Muscle of leg (tissue), 11 donors: ENCODE results near the gene TFAP2E. TPM values are rescaled to one million over a fixed set of nuclear protein-coding genes. Genes with fewer than 3 reads are reported as not detected.

Experiments used
- DNase-seq: peaks from one replicate; pipeline ENCODE4 v3.0.0; 2013
- H3K27ac ChIP-seq: one replicate; pipeline ENCODE4 v1.5.1; 2013; ENCODE audit warnings: mild to moderate bottlenecking, low read length, control low read depth
- H3K27me3 ChIP-seq: one replicate; pipeline ENCODE4 v1.6.1; 2013; ENCODE audit warnings: low read length; ENCODE audit not compliant: control insufficient read depth, insufficient read depth
- H3K36me3 ChIP-seq: one replicate; pipeline ENCODE4 v1.6.1; 2013; ENCODE audit warnings: low read length; ENCODE audit not compliant: control insufficient read depth, insufficient read depth
- H3K4me1 ChIP-seq: one replicate; pipeline ENCODE4 v1.6.1; 2013; ENCODE audit warnings: low read length; ENCODE audit not compliant: control insufficient read depth, insufficient read depth
- H3K4me3 ChIP-seq: one replicate; pipeline ENCODE4 v1.5.1; 2013; ENCODE audit warnings: low read length, control low read depth
- H3K9me3 ChIP-seq: replicated peaks from 2 replicates; pipeline ENCODE4 v1.6.1; 2013; ENCODE audit warnings: low read depth, low read length; ENCODE audit not compliant: control insufficient read depth
- WGBS: methylation state at CpG from one replicate; pipeline ENCODE4 v1.1.5; 2013; ENCODE audit warnings: missing lambda C conversion rate; ENCODE audit not compliant: insufficient coverage; 5-methylcytosine and 5-hydroxymethylcytosine counted together
- polyA plus RNA-seq, 8 donors: library from polyadenylated mRNA; unstranded; fragments of 120-200 nt; gene quantifications; one replicate each; pipeline versions ENCODE4 v1.2.1 to v1.2.3, GENCODE V29; 2013; ENCODE audit warnings: inconsistent platforms in 1 of 8, low replicate concordance in 1 of 8; ENCODE audit not compliant: insufficient read length in 8 of 8, insufficient read depth in 1 of 8
- total RNA-seq: library from RNA; stranded (reverse); fragments of 120-200 nt; gene quantifications from one replicate; pipeline ENCODE4 v1.2.4, GENCODE V29; 2013

The TFAP2E gene
- total and polyA plus RNA-seq, 9 donors = 0.37 to 0.94 (median 0.80) TPM

DNA sequence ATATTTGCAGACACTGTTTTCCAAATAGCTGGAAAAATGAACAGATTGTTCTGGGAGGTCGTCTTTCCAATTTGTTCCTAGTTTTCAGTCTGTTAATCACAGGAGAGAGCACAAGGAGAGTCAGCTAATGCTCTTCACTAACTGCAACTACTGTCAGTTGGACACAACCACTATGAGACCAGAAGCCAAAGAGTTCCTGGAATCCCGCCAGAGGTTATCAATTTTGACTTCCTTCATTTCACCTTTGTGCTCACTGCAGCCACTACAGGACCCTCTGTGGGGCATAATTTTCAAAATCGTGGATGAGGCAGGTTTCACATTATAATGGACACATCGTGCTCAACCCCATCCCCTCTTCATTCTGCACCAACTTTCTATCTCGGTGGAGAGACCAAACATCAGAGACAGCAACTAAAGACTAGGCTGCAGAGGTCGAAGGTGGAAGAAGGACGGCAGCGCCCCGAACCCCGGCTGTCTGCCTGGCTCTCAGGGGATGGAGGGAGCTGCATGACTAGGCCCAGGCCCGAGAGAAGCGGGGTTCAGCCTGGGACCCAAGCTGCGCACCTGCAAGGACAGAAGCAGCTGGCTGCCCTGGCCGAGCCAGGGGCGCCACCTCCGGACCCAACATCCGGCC lies 16.5 kb upstream of the TFAP2E start:
- peaks cover 40% of the 10 kb centered on the region for H3K4me1 ChIP-seq

DNA sequence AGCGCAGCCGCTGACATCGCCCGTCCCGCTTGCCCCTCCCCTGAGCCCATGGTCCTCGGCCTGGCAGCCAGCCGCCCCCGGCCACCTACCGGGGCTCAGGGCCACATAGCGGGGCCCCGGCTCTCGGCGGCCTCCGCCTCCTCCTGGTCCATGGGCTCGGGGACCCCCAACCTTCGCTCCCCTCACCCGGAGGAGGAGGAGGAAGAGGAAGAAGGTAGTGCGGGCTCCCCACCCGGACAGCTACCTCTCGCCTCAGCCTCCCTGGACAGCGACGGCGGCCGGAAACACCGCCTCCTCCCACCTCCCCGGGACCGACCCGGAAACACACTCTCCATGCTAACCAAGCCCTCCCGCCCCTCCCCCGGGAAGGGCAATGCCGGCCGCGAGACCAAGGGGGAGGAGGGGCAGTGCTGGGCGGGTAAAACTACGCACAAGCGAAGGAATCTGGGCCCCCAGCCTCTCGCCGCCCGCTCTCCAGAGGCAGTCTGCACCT lies 15.9 kb upstream of the TFAP2E start, which contains the start of gene KIAA0319L:
Gene KIAA0319L, minus strand, starts transcription at position 286 of the 493 bp plus-strand sequence. CDS start 2,912 bp downstream, outside the sequence.
- WGBS = 0% methylated on average over 11 of the region's 39 CpGs
- no peaks in the 10 kb centered on the region for H3K27me3 ChIP-seq
- H3K9me3 ChIP-seq = no peaks in the 10 kb centered on the region
- peak within 1 kb of the TSS; percentile 92 for H3K27ac ChIP-seq
- H3K4me3 ChIP-seq = peak within 1 kb of the TSS; percentile 84
- no peak for DNase-seq
- H3K36me3 ChIP-seq = peaks cover 14% of the 10 kb centered on the region
- peaks cover 45% of the 10 kb centered on the region for H3K4me1 ChIP-seq

More for the DNA sequence above, 16.5 kb upstream of the TFAP2E start:
- Histone ChIP-seq H3K9me3 (no peaks in the 10 kb centered on the region), H3K36me3 (peaks cover 17% of the 10 kb centered on the region), H3K4me3 (peak overlapping the region; percentile 84), H3K27me3 (no peaks in the 10 kb centered on the region), H3K27ac (peak overlapping the region; percentile 52)
- 3% methylated on average over 14 of the region's 17 CpGs for WGBS
- no peak for DNase-seq

GRCh38 chr1:35557611-35558373 lies 15.3 kb upstream of the TFAP2E start, which contains the start of gene NCDN:
Gene NCDN, plus strand, starts transcription at chr1:35557799. Its CDS starts 392 bp downstream, at chr1:35558191.
- Histone ChIP-seq H3K9me3 (no peaks in the 10 kb centered on the region), H3K4me1 (peaks cover 45% of the 10 kb centered on the region), H3K27me3 (no peaks in the 10 kb centered on the region), H3K36me3 (peaks cover 18% of the 10 kb centered on the region), H3K27ac (peak within 1 kb of the TSS; percentile 92), H3K4me3 (peak within 1 kb of the TSS; percentile 84)
- peak; percentile 99 for DNase-seq
- WGBS = under 1% methylated on average over 52 of the region's 58 CpGs

GRCh38 chr1:35558374-35559316 lies 14.5 kb upstream of the TFAP2E start:
- 19% methylated on average over 16 of the region's 26 CpGs for WGBS
- H3K9me3 ChIP-seq = no peaks in the 10 kb centered on the region

DNA sequence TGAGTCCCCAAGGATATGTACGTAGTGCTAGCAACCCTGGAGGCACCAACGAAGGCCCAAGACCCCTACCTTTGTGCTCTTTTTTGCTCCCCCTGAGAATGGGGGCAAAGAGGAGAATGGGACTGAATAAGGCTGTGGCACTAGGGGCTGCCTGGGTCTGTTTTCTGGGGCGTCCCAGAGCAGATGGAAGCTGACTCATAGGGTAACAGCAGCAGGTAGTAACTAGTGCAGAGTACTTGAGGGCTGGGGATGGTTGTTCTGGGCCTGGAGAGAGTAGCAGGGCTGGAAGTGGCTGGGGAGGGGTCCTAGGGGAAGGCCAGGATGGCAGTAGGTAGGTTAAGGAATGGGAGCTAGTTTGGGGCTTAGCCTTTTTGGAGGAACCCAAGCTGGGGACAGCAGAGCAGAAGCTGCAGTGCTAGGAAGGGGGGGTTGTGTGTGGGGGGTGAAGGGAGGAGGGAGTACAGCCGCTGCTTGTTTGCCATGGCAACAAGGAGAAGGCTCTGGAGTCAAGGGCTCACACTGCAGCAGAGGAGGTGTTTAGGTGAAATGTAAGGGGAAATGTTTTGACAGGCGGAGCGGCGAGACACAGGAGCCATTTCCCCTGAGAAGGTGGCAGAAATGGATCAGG lies 13.7 kb upstream of the TFAP2E start:
- no peak overlapping the region for H3K27ac ChIP-seq
- no peak overlapping the region for H3K4me3 ChIP-seq
- no peaks in the 10 kb centered on the region for H3K9me3 ChIP-seq
- 37% methylated on average over 7 of the region's 7 CpGs for WGBS
- no peaks in the 10 kb centered on the region for H3K27me3 ChIP-seq
- DNase-seq = no peak
- H3K36me3 ChIP-seq = peaks cover 25% of the 10 kb centered on the region
- peaks cover 45% of the 10 kb centered on the region for H3K4me1 ChIP-seq

More at GRCh38 chr1:35558374-35559316, 14.5 kb upstream of the TFAP2E start:
- peaks cover 19% of the 10 kb centered on the region for H3K36me3 ChIP-seq
- peak; percentile 48 for DNase-seq
- H3K4me1 ChIP-seq = peaks cover 45% of the 10 kb centered on the region
- no peaks in the 10 kb centered on the region for H3K27me3 ChIP-seq
- peak overlapping the region; percentile 56 for H3K27ac ChIP-seq
- H3K4me3 ChIP-seq = peak overlapping the region; percentile 84

- Histone ChIP-seq H3K4me3 (no peak overlapping the region), H3K27ac (no peak overlapping the region), H3K36me3 (peaks cover 34% of the 10 kb centered on the region), H3K4me1 (peaks cover 43% of the 10 kb centered on the region), H3K9me3 (no peaks in the 10 kb centered on the region), H3K27me3 (no peaks in the 10 kb centered on the region)
- 68% methylated on average over 44 of the region's 44 CpGs for WGBS
- peak; percentile 56 for DNase-seq
Observed at GRCh38 chr1:35560256-35561225, 12.6 kb upstream of the TFAP2E start.

DNA sequence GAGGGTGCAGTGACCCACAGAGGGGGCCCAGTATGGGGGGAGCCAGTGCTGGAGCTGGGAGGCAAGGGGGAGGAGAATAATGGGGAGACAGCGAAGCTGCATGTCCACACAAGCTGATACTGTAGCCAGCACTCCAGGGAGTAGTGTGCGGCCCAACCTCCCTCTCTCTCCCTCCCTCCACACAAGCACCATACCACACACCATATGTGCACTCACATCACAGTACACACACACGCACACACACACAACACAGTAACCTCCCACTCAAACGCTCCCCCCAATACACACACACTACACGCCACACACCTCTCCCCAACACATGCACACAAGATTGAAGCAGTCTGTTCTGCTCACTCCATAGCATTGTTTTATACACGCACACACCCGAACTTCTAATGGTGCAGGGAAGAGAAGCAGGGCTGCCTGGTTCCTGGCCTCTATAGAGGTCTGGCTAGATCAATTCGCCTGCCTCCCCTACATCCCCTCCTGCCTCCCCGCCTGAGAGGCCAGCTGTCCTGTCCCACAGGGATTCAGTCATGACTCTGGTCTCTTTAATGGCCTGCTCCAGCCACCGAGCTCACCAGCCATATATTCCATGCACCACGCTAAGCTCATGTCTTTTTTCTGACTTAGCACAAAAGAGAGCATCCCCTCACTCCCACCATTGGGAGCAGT lies 11.7 kb upstream of the TFAP2E start:
- H3K4me3 ChIP-seq = no peak overlapping the region
- peaks cover 34% of the 10 kb centered on the region for H3K36me3 ChIP-seq
- peaks cover 43% of the 10 kb centered on the region for H3K4me1 ChIP-seq
- 63% methylated on average over 10 of the region's 11 CpGs for WGBS
- no peak for DNase-seq
- no peaks in the 10 kb centered on the region for H3K9me3 ChIP-seq
- H3K27me3 ChIP-seq = no peaks in the 10 kb centered on the region
- H3K27ac ChIP-seq = no peak overlapping the region

GRCh38 chr1:35561972-35562680 lies 11.0 kb upstream of the TFAP2E start:
- Histone ChIP-seq H3K4me1 (peaks cover 45% of the 10 kb centered on the region), H3K4me3 (no peak overlapping the region), H3K27me3 (no peaks in the 10 kb centered on the region), H3K9me3 (no peaks in the 10 kb centered on the region), H3K36me3 (peaks cover 35% of the 10 kb centered on the region), H3K27ac (no peak overlapping the region)
- WGBS = 82% methylated on average over 13 of the region's 15 CpGs
- no peak for DNase-seq
